GM12875 (cell line): ENCODE data around the gene RNF6.

Experiments used
- H3K4me3 ChIP-seq: one replicate; pipeline ENCODE4 v1.5.1; 2011; ENCODE audit warnings: low read depth, low read length, control low read depth
- TF ChIP-seq, protein P1 (sequence below): IDR thresholded peaks from 2 replicates; pipeline ENCODE4 v1.5.1; 2011; ENCODE audit warnings: low read depth, mild to moderate bottlenecking, control low read depth, inconsistent platforms, low read length, moderate library complexity, borderline replicate concordance; ENCODE audit not compliant: insufficient read depth

RNF6 gene

DNA sequence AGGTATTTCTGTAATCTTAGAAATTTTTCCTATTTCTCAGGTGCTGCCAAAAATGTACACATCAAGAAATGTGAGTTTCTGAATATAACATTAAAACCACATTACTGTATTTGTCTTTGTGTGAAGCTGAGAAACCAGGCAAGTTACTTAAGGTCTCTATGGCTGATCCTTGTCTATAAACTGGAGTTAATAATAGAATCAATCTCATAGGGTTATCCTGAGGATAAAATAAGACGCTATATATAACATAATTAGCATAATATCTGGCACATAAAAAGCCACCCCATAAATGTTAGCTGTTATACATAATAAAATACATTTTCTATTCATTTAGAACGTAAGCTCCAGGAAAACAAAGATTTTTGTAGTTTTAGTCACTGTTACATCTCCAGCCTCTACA lies 6.1 kb downstream of the RNF6 start:
- TF ChIP-seq, protein P1, sequence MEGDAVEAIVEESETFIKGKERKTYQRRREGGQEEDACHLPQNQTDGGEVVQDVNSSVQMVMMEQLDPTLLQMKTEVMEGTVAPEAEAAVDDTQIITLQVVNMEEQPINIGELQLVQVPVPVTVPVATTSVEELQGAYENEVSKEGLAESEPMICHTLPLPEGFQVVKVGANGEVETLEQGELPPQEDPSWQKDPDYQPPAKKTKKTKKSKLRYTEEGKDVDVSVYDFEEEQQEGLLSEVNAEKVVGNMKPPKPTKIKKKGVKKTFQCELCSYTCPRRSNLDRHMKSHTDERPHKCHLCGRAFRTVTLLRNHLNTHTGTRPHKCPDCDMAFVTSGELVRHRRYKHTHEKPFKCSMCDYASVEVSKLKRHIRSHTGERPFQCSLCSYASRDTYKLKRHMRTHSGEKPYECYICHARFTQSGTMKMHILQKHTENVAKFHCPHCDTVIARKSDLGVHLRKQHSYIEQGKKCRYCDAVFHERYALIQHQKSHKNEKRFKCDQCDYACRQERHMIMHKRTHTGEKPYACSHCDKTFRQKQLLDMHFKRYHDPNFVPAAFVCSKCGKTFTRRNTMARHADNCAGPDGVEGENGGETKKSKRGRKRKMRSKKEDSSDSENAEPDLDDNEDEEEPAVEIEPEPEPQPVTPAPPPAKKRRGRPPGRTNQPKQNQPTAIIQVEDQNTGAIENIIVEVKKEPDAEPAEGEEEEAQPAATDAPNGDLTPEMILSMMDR: no peak
- no peak overlapping the region for H3K4me3 ChIP-seq

DNA sequence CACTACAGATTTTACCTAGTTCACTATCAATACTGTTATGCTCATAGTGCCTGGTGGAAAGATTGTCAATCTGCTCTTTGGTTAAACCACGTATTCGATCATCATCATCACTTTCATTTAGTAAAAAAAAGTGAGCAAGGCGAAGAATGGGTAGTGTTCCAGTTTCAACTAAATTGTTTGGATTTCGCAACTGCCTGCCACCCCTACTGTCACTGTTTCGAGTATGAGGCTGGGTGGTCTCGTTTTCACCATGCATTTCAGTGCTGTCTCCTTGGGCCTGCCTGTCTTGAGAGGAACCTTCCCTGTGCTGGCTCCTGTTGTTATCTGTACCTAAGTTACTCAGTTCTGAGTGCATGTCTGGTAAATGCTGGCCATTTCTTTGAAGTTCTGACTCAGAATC lies 8.1 kb downstream of the RNF6 start:
- no peak overlapping the region for H3K4me3 ChIP-seq
- TF ChIP-seq, protein P1: no peak

DNA sequence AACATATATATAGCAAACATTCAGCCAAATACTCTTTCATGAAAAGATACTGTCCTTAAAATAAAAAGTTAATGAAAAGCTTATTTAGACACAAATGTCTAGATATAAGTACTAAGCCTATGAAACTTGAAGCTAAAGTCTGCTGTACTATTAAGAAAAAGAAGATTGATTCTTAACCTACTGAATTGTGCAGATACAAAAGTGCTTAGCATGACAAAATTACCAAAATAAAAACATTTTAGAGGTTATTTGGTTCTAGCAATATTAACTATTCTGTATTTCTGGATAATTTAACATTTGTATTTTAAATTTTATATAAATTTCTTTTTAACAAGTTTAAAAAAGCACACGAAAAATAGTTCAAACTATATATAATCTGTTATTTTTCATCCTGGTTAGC lies 8.8 kb downstream of the RNF6 start:
- H3K4me3 ChIP-seq: no peak overlapping the region
- TF ChIP-seq, protein P1: no peak

DNA sequence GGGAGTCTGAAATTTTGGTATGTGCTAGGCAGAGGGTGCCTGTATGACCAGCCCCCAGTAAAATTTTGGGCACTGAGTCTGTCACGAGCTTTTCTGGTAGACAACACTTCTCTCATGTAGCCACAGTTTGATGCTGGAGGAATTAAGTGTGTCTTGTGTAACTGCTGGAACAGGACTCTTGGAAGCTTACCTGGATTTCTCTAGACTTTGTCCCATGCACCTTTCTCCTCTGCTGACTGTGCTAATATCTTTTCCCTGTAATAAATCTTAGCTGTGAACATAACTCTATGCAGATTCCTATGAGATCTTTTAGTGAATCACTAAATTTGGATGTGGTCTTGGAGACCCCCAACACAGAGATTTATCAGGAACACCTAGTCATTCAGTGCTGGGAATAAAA lies 13.8 kb downstream of the RNF6 start:
- TF ChIP-seq, protein P1: no peak

DNA sequence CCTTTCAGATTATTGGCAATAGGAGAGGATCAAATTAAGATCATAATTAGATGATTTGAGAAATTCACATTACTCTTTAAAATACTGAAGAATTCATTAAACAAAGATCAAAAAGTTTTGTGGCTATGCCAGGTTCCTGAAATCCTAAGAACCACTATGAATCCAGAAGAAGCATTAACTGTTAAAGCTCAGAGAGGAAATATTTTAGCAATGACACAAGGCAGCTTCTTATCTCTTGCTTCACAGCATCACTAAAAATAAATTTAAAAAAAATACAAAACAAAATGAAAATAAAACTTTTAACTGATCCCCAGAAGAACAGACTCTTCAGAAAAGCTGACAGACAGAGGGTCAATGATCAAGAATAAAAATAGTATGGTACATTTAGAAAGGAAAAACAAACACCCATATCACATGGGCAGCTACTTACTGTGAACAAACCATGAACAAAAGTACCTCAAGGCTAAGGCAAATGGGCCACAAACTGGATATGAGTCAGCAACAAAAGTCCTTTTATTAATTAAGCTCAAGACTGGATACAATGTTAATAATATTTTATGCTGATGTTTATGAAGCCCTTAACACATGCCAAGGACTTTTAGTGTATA lies 19.6 kb downstream of the RNF6 start:
- TF ChIP-seq, protein P1: no peak
- H3K4me3 ChIP-seq: no peak overlapping the region

More for the DNA sequence above, 13.8 kb downstream of the RNF6 start:
- no peak overlapping the region for H3K4me3 ChIP-seq

DNA sequence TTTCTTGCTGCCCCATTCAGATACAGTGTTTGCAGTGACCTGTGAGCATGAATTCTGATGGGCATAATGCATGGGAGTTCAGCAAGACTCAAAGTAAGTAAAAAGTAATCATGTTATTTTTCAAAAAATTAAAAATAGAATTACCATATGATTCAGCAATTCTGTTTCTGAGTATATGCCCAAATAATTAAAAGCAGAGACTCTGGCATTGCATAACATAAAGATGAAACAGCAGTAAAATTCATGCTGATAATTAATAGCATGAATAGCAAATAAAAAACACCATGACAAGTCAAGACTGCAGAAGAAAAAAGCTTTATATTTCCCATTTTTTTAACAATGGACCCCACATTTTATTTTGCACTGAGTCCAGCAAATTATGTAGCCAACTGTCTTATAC lies 21.3 kb downstream of the RNF6 start:
- TF ChIP-seq, protein P1: no peak
- no peak overlapping the region for H3K4me3 ChIP-seq

DNA sequence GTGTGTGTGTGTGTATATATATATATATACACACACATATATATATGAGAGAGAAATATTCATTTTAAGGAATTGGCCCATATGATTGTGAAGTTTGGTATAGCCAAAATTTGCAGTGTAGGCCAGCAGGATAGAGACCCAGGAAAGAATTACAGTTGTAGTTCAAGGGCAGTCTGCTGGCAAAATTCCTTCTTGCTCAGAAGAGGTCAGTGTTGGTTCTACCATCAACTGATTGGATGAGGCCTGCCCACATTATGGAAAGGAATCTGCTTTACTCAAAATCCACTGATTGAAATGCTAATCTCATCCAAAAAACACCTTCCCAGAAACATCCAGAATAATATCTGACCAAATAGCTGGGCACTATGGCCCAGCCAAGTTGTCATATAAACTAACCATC lies 24.0 kb downstream of the RNF6 start:
- H3K4me3 ChIP-seq: no peak overlapping the region
- TF ChIP-seq, protein P1: no peak
